ENCODE measurements around the gene HOXB2.

GRCh38 chr17:48552466-48553189, 7.7 kb upstream of the HOXB2 start:
- TF ChIP-seq, protein P1, sequence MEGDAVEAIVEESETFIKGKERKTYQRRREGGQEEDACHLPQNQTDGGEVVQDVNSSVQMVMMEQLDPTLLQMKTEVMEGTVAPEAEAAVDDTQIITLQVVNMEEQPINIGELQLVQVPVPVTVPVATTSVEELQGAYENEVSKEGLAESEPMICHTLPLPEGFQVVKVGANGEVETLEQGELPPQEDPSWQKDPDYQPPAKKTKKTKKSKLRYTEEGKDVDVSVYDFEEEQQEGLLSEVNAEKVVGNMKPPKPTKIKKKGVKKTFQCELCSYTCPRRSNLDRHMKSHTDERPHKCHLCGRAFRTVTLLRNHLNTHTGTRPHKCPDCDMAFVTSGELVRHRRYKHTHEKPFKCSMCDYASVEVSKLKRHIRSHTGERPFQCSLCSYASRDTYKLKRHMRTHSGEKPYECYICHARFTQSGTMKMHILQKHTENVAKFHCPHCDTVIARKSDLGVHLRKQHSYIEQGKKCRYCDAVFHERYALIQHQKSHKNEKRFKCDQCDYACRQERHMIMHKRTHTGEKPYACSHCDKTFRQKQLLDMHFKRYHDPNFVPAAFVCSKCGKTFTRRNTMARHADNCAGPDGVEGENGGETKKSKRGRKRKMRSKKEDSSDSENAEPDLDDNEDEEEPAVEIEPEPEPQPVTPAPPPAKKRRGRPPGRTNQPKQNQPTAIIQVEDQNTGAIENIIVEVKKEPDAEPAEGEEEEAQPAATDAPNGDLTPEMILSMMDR (conservative IDR thresholded peaks at IDR 0.05 in 1 of 2, IDR thresholded peaks at IDR 0.05 in 1 of 2; ENCODE audit: low read depth in 1 of 2, low read length in 2 of 2): peak in 1 of 2 donors; percentile 15
- TF ChIP-seq EZH2 (IDR thresholded peaks at IDR 0.05; ENCODE audit: low read length, missing control alignments): no peak
